H1 (cell line): ENCODE measurements around the gene WDR26. TPM values are rescaled to one million over a fixed set of nuclear protein-coding genes. Genes with fewer than 3 reads are reported as not detected.
A peak's percentile ranks its signal among the peaks of the same experiment; 100 is the strongest.

Source experiments
- CTCF ChIA-PET: fragments of 300-600 bp; sonication (Branson Sonifier 250); formaldehyde crosslinking; loops from one replicate; lab custom pipeline; 2021; ENCODE audit not compliant: partially characterized antibody; lab: Charles Lee
- POLR2A ChIA-PET: fragments of 300-600 bp; sonication (Branson Sonifier 250); formaldehyde crosslinking; loops from one replicate; lab custom pipeline; 2021; ENCODE audit warnings: inconsistent platforms; ENCODE audit not compliant: partially characterized antibody; lab: Charles Lee
- DNase-seq, 2 experiments: peaks; one replicate each; pipeline versions ENCODE4 v3.0.0 to v3.0.0-alpha.2; 2010 to 2022; ENCODE audit warnings: low spot score in 2 of 2, low read depth in 1 of 2, mixed read lengths in 1 of 2
- FAIRE-seq: peaks from 2 replicates; lab custom pipeline; 2011; peaks lifted over from hg19 to GRCh38; lab: Jason Lieb, UNC
- H2AFZ ChIP-seq: 2 replicates; pipeline ENCODE4 v1.8.1; 2012; ENCODE audit warnings: low read length, inconsistent platforms
- H2AK5ac ChIP-seq: 2 replicates; pipeline ENCODE4 v1.6.1; 2013; ENCODE audit warnings: low read depth, low read length
- H2BK120ac ChIP-seq: replicated peaks from 2 replicates; pipeline ENCODE3; 2013; ENCODE audit warnings: low read depth, low read length, inconsistent platforms
- H2BK12ac ChIP-seq: 2 replicates; pipeline ENCODE4 v1.6.1; 2013; ENCODE audit warnings: low read depth, low read length
- H2BK15ac ChIP-seq: 2 replicates; pipeline ENCODE4 v1.6.1; 2013; ENCODE audit warnings: low read length
- H2BK20ac ChIP-seq: 2 replicates; pipeline ENCODE4 v1.6.1; 2013; ENCODE audit warnings: low read length
- H2BK5ac ChIP-seq: 2 replicates; pipeline ENCODE4 v1.6.1; 2013; ENCODE audit warnings: low read depth, low read length
- H3K14ac ChIP-seq: 2 replicates; pipeline ENCODE4 v1.6.1; 2013; ENCODE audit warnings: inconsistent platforms; ENCODE audit not compliant: insufficient read length
- H3K18ac ChIP-seq: 2 replicates; pipeline ENCODE4 v1.6.1; 2013; ENCODE audit warnings: low read length; ENCODE audit errors: extremely low read depth
- H3K23ac ChIP-seq: 2 replicates; pipeline ENCODE4 v1.6.1; 2013; ENCODE audit warnings: inconsistent platforms; ENCODE audit not compliant: insufficient read length
- H3K23me2 ChIP-seq: 2 replicates; pipeline ENCODE4 v1.6.1; 2013; ENCODE audit warnings: low read depth, low read length
- H3K27ac ChIP-seq: 2 replicates; pipeline ENCODE4 v1.6.1; 2011; ENCODE audit warnings: low read depth, low read length, inconsistent platforms
- H3K27me3 ChIP-seq, 4 experiments: replicated peaks in 1 of 4; 1 replicate in 1 of 4; 2 replicates in 3 of 4; pipeline versions ENCODE4 v1.6.1 to v1.8.1; 2011 to 2013; ENCODE audit warnings: low read length in 3 of 4, mild to moderate bottlenecking in 3 of 4, inconsistent platforms in 2 of 4, mixed read lengths in 2 of 4, moderate library complexity in 1 of 4; ENCODE audit not compliant: control insufficient read depth in 3 of 4, insufficient read depth in 3 of 4; ENCODE audit errors: extremely low read depth in 1 of 4
- H3K36me3 ChIP-seq, 4 experiments: 2 replicates each; pipeline versions ENCODE4 v1.6.1 to v1.8.1; 2011 to 2013; ENCODE audit warnings: mild to moderate bottlenecking in 4 of 4, low read length in 3 of 4, moderate library complexity in 2 of 4, control low read depth in 1 of 4, inconsistent platforms in 1 of 4; ENCODE audit not compliant: insufficient read depth in 4 of 4, control insufficient read depth in 2 of 4
- H3K4ac ChIP-seq: replicated peaks from 2 replicates; pipeline ENCODE3; 2013; ENCODE audit warnings: low read length, low read depth, mixed read lengths, inconsistent platforms; ENCODE audit not compliant: insufficient read length
- H3K4me1 ChIP-seq, 4 experiments: replicated peaks in 1 of 4; 1 replicate in 1 of 4; 2 replicates in 3 of 4; pipeline versions ENCODE4 v1.6.1 to v1.8.1; 2011 to 2013; ENCODE audit warnings: low read length in 3 of 4, inconsistent platforms in 2 of 4, mixed read lengths in 1 of 4; ENCODE audit not compliant: insufficient read depth in 4 of 4, control insufficient read depth in 3 of 4
- H3K4me2 ChIP-seq, 2 experiments: 2 replicates each; pipeline versions ENCODE4 v1.6.1 to v1.8.1; 2011 to 2013; ENCODE audit warnings: low read depth in 2 of 2, low read length in 2 of 2, control low read depth in 1 of 2, inconsistent platforms in 1 of 2, mild to moderate bottlenecking in 1 of 2; ENCODE audit not compliant: insufficient read depth in 1 of 2
- H3K4me3 ChIP-seq, 4 experiments: fragments of 200-600, 300-600 bp in 1 of 4; sonication (generic), shearing (Covaris generic), sonication (Bioruptor Twin) in 1 of 4; 2 replicates each; pipeline versions ENCODE4 v1.5.1 to v1.8.1; 2011 to 2016; ENCODE audit warnings: low read length in 4 of 4, low read depth in 3 of 4, control low read depth in 2 of 4, inconsistent platforms in 2 of 4, mild to moderate bottlenecking in 2 of 4, mixed read lengths in 1 of 4, moderate library complexity in 1 of 4; ENCODE audit not compliant: insufficient read depth in 2 of 4; ENCODE audit errors: extremely low read depth in 1 of 4
- H3K56ac ChIP-seq: replicated peaks from 2 replicates; pipeline ENCODE3; 2013; ENCODE audit warnings: low read depth, mild to moderate bottlenecking, mixed read lengths, low read length, inconsistent platforms; ENCODE audit not compliant: insufficient read length
- H3K79me1 ChIP-seq: 2 replicates; pipeline ENCODE4 v1.6.1; 2013; ENCODE audit warnings: low read depth, low read length, control low read depth
- H3K79me2 ChIP-seq, 2 experiments: 2 replicates each; pipeline versions ENCODE4 v1.6.1 to v1.8.1; 2012 to 2013; ENCODE audit warnings: low read length in 2 of 2, mild to moderate bottlenecking in 2 of 2, inconsistent platforms in 1 of 2; ENCODE audit not compliant: insufficient read depth in 2 of 2, control insufficient read depth in 1 of 2
- H3K9ac ChIP-seq, 4 experiments: replicated peaks in 1 of 4; 1 replicate in 1 of 4; 2 replicates in 3 of 4; pipeline versions ENCODE4 v1.6.1 to v1.8.1; 2011 to 2013; ENCODE audit warnings: low read depth in 3 of 4, low read length in 3 of 4, control low read depth in 2 of 4, mild to moderate bottlenecking in 2 of 4, moderate library complexity in 2 of 4, inconsistent platforms in 1 of 4; ENCODE audit errors: extremely low read depth in 1 of 4
- H3K9me3 ChIP-seq, 2 experiments: 2 replicates each; pipeline versions ENCODE4 v1.6.1 to v1.8.1; 2012 to 2013; ENCODE audit warnings: mild to moderate bottlenecking in 2 of 2, moderate library complexity in 2 of 2, control low read depth in 1 of 2, inconsistent platforms in 1 of 2, low read depth in 1 of 2, low read length in 1 of 2, mixed read lengths in 1 of 2; ENCODE audit not compliant: insufficient read depth in 2 of 2
- H4K20me1 ChIP-seq, 2 experiments: replicated peaks in 1 of 2; 2 replicates each; pipeline versions ENCODE3 to v1.8.1; 2011 to 2013; ENCODE audit warnings: inconsistent platforms in 2 of 2, low read length in 2 of 2, mild to moderate bottlenecking in 1 of 2; ENCODE audit not compliant: insufficient read depth in 2 of 2, control insufficient read depth in 1 of 2
- H4K5ac ChIP-seq: 2 replicates; pipeline ENCODE4 v1.6.1; 2013; ENCODE audit warnings: low read length, low read depth, mixed read lengths, inconsistent platforms; ENCODE audit not compliant: insufficient read length
- H4K8ac ChIP-seq: 2 replicates; pipeline ENCODE4 v1.8.0; 2013; ENCODE audit warnings: mild to moderate bottlenecking, moderate library complexity, low read length, inconsistent platforms; ENCODE audit not compliant: insufficient read depth; ENCODE audit errors: extremely low read depth
- H4K91ac ChIP-seq: replicated peaks from 2 replicates; pipeline ENCODE3; 2013; ENCODE audit warnings: low read length, mixed read lengths, inconsistent platforms; ENCODE audit not compliant: insufficient read length
- CREB1 ChIP-seq: IDR thresholded peaks from 2 replicates; pipeline ENCODE4 v1.6.1; 2012; ENCODE audit warnings: inconsistent platforms
- EGR1 ChIP-seq: IDR thresholded peaks from 2 replicates; pipeline ENCODE4 v1.6.1; 2011; ENCODE audit warnings: low read depth, low read length, borderline replicate concordance
- JUN ChIP-seq: IDR thresholded peaks from 2 replicates; pipeline ENCODE4 v1.6.1; 2011; ENCODE audit warnings: low read depth, mild to moderate bottlenecking, improper control_type of control experiment, low read length
- KDM1A ChIP-seq: fragments of 200-600, 300-600 bp; sonication (generic); IDR thresholded peaks from 2 replicates; pipeline ENCODE4 v1.7.1; 2016; ENCODE audit warnings: mild to moderate bottlenecking, low read length, borderline replicate concordance
- POLR2AphosphoS5 ChIP-seq: IDR thresholded peaks from 2 replicates; pipeline ENCODE4 v1.6.1; 2011; ENCODE audit warnings: low read depth, low read length
- SIRT6 ChIP-seq: IDR thresholded peaks from one replicate; pipeline ENCODE4 v1.7.1; 2012; ENCODE audit warnings: low read length, inconsistent platforms
- WGBS, 2 experiments: shearing (Covaris generic) in 1 of 2; methylation state at CpG; one replicate each; pipeline versions ENCODE4 v1.1.6 to v1.1.7; 2013 to 2015; ENCODE audit warnings: low lambda C conversion rate in 2 of 2, mixed read lengths in 2 of 2, inconsistent platforms in 1 of 2, low coverage in 1 of 2, missing lambda C conversion rate in 1 of 2; ENCODE audit not compliant: insufficient replicate concordance in 2 of 2, insufficient coverage in 1 of 2, insufficient read length in 1 of 2; ENCODE audit errors: extremely low coverage in 1 of 2, missing lambda C conversion rate in 1 of 2; 5-methylcytosine and 5-hydroxymethylcytosine counted together
- polyA plus RNA-seq, 7 experiments: library from polyadenylated mRNA; depleted of rRNA in 3 of 7; stranded (reverse) in 5 of 7; unstranded in 2 of 7; fragments of >200 nt in 5 of 7; fragments of 200-250 nt in 2 of 7; gene quantifications; 1 replicate in 5 of 7; 2 replicates in 1 of 7; 4 replicates in 1 of 7; pipeline versions ENCODE4 v1.2.1 to v1.2.3, GENCODE V29; 2011 to 2013; ENCODE audit warnings: missing spikeins in 2 of 7, mixed read lengths in 2 of 7
- total RNA-seq: library from RNA; stranded (reverse); fragmentation: NEBNext Ultra II Directional; extraction: Animal tissue kit (Norgen Biotek cat#: 25700); gene quantifications from 2 replicates; pipeline ENCODE4 v1.2.1, GENCODE V29; 2021

WDR26 gene
- total and polyA plus RNA-seq, 2 of the 8 experiments (the other 6 are each of a cell fraction or from before 2014, with no cell fraction given), result 18.0 to 72.5 TPM

DNA sequence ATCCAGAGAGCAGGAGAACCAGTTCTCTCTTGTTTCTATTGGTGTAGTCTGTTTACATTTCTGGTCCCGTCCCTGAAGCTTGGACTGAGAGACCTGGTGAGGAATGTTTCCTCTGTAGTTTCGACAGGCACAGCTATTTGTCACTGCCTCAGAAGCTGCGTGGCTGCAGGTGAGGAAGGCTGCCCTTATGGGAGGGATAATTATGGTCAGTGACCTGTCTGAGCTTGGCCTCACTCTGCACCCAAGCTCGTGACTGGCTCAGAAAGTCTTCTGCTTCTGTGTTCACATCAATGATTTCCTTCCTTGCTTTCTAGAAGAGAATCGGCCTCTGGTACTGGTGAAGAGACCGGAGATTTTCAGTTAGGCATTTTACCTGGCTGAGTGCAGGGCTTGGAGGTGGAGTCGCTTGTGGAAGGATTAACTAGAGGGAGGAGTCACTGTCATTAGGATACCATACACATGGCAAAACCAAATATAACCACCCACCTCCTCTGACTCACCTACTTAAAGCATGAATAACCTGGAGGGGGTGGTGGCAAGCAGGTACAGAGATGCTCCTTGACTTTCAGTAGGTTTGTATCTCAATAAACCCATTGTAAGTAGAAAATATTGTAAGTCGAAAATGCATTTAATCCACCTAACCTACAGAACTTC is 19.9 kb upstream of the WDR26 start:
- Histone ChIP-seq H3K9me3 (no peaks in the 10 kb centered on the region), H2BK120ac (no peak overlapping the region), H2BK20ac (no peak overlapping the region), H3K14ac (no peak overlapping the region), H2BK15ac (no peak overlapping the region), H3K27me3 (no peaks in the 10 kb centered on the region), H3K79me1 (peaks cover 3% of the 10 kb centered on the region), H3K23me2 (peaks cover 2% of the 10 kb centered on the region; the same call in 1 of the 2 replicates), H4K20me1 (peaks cover 0 to 2% of the 10 kb centered on the region in 2 experiments), H2AFZ (no peak overlapping the region), H3K4ac (no peak overlapping the region), H3K23ac (no peak overlapping the region), H3K18ac (no peak overlapping the region), H3K4me1 (peaks cover 0 to 9% (median 5%) of the 10 kb centered on the region in 4 experiments; a peak in 6 of 7 replicates), H3K56ac (no peak overlapping the region), H2BK5ac (no peak overlapping the region), H2BK12ac (no peak overlapping the region), H3K36me3 (no peaks in the 10 kb centered on the region), H4K91ac (no peak overlapping the region), H3K27ac (no peak overlapping the region), H3K4me2 (no peak overlapping the region; a peak in 1 of 4 replicates), H4K5ac (no peak overlapping the region), H3K79me2 (no peaks in the 10 kb centered on the region), H3K4me3 (no peak overlapping the region), H4K8ac (0 out of 2 replicates have a peak overlapping the region, but pooled peaks have one; percentile 6), H3K9ac (no peak overlapping the region), H2AK5ac (no peak overlapping the region)
- CTCF ChIA-PET, result interaction anchor here (0.6 to 1.9 kb wide), 4 partner anchors 12 to 751 kb away, joined by 3 to 4 read pairs (median 4); no protein-coding TSS in a partner anchor
- POLR2A ChIA-PET, result interaction anchor here (0.6 to 1.6 kb wide), 6 partner anchors 12 to 184 kb away, joined by 3 to 7 read pairs (median 3); no protein-coding TSS in a partner anchor
- WGBS, 2 experiments, result 85% methylated on average over 8 of the region's 8 CpGs; no CpG with 5 or more reads in 1 of the 2 experiments
- no peak for TF ChIP-seq CREB1
- no peak for TF ChIP-seq SIRT6
- TF ChIP-seq POLR2AphosphoS5, result no peak
- TF ChIP-seq JUN, result no peak
- TF ChIP-seq EGR1, result no peak
- no peak for TF ChIP-seq KDM1A
- DNase-seq, result no peak
- FAIRE-seq, result no peak
